ENCODE data around the gene DCXR. TPM values are rescaled to one million over a fixed set of nuclear protein-coding genes. Genes with fewer than 3 reads are reported as not detected.

The DCXR gene
- total and polyA plus RNA-seq, 2 experiments from 2014 or later = 86.9 to 137 TPM

DNA sequence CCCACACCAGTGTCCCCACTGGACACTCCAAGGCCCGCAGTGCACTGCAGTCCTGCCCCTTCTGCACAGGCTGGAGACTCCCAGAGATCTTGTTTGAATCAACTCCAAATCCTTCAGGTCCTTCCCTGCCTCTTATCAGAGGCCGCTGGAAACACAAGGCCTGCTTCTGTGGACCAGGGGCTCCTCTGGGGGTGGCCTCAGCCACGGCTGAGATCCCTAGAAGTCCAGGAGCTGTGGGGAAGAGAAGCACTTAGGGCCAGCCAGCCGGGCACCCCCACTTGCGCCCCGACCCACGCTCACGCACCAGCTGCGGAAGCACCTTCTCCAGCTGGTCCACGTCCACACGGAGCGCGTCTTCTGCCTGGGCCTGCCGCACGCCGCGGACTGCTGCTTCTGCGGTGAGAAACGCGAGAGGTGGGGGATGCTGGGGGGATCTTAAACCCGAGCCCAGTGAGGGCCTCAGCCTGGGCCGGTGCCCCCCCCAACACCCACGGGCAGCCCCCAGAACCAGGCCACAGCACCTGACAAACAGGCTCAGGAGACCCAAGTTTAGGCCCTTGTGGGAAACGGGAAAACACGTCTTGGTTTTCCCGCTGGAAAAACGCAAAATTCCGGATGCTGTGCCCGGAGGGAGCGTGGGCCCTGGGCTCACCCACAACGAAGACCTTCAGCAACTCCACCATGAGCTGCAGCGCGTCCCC is 18.4 kb downstream of the DCXR start (continued):
- TF ChIP-seq, protein P1, sequence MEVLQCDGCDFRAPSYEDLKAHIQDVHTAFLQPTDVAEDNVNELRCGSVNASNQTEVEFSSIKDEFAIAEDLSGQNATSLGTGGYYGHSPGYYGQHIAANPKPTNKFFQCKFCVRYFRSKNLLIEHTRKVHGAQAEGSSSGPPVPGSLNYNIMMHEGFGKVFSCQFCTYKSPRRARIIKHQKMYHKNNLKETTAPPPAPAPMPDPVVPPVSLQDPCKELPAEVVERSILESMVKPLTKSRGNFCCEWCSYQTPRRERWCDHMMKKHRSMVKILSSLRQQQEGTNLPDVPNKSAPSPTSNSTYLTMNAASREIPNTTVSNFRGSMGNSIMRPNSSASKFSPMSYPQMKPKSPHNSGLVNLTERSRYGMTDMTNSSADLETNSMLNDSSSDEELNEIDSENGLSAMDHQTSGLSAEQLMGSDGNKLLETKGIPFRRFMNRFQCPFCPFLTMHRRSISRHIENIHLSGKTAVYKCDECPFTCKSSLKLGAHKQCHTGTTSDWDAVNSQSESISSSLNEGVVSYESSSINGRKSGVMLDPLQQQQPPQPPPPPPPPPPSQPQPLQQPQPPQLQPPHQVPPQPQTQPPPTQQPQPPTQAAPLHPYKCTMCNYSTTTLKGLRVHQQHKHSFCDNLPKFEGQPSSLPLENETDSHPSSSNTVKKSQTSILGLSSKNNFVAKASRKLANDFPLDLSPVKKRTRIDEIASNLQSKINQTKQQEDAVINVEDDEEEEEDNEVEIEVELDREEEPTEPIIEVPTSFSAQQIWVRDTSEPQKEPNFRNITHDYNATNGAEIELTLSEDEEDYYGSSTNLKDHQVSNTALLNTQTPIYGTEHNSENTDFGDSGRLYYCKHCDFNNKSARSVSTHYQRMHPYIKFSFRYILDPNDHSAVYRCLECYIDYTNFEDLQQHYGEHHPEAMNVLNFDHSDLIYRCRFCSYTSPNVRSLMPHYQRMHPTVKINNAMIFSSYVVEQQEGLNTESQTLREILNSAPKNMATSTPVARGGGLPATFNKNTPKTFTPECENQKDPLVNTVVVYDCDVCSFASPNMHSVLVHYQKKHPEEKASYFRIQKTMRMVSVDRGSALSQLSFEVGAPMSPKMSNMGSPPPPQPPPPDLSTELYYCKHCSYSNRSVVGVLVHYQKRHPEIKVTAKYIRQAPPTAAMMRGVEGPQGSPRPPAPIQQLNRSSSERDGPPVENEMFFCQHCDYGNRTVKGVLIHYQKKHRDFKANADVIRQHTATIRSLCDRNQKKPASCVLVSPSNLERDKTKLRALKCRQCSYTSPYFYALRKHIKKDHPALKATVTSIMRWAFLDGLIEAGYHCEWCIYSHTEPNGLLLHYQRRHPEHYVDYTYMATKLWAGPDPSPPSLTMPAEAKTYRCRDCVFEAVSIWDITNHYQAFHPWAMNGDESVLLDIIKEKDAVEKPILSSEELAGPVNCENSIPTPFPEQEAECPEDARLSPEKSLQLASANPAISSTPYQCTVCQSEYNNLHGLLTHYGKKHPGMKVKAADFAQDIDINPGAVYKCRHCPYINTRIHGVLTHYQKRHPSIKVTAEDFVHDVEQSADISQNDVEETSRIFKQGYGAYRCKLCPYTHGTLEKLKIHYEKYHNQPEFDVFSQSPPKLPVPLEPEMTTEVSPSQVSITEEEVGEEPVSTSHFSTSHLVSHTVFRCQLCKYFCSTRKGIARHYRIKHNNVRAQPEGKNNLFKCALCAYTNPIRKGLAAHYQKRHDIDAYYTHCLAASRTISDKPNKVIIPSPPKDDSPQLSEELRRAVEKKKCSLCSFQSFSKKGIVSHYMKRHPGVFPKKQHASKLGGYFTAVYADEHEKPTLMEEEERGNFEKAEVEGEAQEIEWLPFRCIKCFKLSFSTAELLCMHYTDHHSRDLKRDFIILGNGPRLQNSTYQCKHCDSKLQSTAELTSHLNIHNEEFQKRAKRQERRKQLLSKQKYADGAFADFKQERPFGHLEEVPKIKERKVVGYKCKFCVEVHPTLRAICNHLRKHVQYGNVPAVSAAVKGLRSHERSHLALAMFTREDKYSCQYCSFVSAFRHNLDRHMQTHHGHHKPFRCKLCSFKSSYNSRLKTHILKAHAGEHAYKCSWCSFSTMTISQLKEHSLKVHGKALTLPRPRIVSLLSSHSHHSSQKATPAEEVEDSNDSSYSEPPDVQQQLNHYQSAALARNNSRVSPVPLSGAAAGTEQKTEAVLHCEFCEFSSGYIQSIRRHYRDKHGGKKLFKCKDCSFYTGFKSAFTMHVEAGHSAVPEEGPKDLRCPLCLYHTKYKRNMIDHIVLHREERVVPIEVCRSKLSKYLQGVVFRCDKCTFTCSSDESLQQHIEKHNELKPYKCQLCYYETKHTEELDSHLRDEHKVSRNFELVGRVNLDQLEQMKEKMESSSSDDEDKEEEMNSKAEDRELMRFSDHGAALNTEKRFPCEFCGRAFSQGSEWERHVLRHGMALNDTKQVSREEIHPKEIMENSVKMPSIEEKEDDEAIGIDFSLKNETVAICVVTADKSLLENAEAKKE (CRISPR knock-in tag; IDR thresholded peaks at IDR 0.05) = no peak
- TF ChIP-seq STAT1 (IDR thresholded peaks at IDR 0.05; ENCODE audit: unreplicated experiment) (no peak), NANOG (IDR thresholded peaks at IDR 0.05; ENCODE audit: borderline replicate concordance) (no peak)

DNA sequence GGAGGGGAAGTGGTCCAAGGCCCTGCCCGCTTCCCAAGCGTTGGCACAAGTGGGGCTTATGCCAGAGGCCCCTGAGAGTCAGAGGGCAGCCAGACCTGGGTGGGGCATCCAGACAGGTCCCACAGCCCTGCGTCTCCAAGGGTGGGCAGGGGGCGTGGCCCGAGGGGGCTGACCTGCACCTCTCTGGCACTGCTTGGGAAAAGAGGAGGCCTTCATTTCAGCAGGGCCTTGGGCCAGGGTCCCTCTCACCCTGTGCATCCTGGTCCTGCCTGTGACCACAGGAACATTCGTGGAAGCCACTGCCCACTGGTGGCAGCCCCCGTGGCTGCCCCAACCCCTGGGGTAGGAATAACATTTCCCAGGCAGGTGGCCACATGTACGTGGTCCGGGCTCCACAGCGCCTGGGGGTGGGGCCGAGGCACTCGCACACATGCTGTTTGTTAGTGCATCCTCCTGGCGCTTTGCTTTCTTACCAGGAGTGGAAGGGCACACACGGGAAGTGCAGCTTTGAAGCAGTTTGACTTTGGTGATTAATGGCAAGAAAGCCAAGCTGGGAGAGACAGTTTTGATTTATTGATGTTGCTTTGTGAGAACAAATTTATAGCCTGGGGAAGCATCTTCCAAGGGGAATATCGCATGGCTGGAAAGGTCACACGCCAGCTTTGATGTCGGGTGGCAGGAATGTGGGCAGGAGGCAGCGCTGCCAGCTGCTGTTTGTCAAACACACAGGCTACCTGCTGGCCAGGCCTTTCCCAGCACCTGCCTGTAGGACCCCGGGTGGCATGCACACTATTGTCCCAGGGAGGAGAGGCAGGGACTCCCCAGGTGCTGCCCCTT is 19.1 kb downstream of the DCXR start:
- Mint-ChIP-seq H3K27me3 (ENCODE audit: insufficient read depth, low read depth, poor library complexity) (peaks cover 17% of the 10 kb centered on the region), H3K4me3 (no peak overlapping the region; the same call in 2 of the 3 replicates), H3K9me3 (no peaks in the 10 kb centered on the region), H3K36me3 (ENCODE audit: low read depth) (peaks cover 6% of the 10 kb centered on the region; the same call in 1 of the 3 replicates), H3K27ac (no peak overlapping the region), H3K4me1 (peaks cover 5% of the 10 kb centered on the region; the same call in 2 of the 3 replicates)
- no peak for ATAC-seq
- no peak overlapping the region for H2AFZ ChIP-seq
- no peak for TF ChIP-seq STAT1 (IDR thresholded peaks at IDR 0.05; ENCODE audit: unreplicated experiment)
- TF ChIP-seq ZNF331 (CRISPR knock-in tag; IDR thresholded peaks at IDR 0.05; ENCODE audit: low read depth) = no peak
- no peak for TF ChIP-seq EZH2 (IDR thresholded peaks at IDR 0.05; ENCODE audit: low read depth, unreplicated experiment)
- TF ChIP-seq, protein P2, sequence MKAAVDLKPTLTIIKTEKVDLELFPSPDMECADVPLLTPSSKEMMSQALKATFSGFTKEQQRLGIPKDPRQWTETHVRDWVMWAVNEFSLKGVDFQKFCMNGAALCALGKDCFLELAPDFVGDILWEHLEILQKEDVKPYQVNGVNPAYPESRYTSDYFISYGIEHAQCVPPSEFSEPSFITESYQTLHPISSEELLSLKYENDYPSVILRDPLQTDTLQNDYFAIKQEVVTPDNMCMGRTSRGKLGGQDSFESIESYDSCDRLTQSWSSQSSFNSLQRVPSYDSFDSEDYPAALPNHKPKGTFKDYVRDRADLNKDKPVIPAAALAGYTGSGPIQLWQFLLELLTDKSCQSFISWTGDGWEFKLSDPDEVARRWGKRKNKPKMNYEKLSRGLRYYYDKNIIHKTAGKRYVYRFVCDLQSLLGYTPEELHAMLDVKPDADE (IDR thresholded peaks at IDR 0.05) = no peak
- no peak for TF ChIP-seq JUNB (IDR thresholded peaks at IDR 0.05; ENCODE audit: unreplicated experiment)
- TF ChIP-seq, protein P3, sequence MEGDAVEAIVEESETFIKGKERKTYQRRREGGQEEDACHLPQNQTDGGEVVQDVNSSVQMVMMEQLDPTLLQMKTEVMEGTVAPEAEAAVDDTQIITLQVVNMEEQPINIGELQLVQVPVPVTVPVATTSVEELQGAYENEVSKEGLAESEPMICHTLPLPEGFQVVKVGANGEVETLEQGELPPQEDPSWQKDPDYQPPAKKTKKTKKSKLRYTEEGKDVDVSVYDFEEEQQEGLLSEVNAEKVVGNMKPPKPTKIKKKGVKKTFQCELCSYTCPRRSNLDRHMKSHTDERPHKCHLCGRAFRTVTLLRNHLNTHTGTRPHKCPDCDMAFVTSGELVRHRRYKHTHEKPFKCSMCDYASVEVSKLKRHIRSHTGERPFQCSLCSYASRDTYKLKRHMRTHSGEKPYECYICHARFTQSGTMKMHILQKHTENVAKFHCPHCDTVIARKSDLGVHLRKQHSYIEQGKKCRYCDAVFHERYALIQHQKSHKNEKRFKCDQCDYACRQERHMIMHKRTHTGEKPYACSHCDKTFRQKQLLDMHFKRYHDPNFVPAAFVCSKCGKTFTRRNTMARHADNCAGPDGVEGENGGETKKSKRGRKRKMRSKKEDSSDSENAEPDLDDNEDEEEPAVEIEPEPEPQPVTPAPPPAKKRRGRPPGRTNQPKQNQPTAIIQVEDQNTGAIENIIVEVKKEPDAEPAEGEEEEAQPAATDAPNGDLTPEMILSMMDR (conservative IDR thresholded peaks at IDR 0.05; ENCODE audit: low read depth in 2 of 2) = no peak
- no peak overlapping the region for H3K4me2 ChIP-seq
- H3K36me3 ChIP-seq (ENCODE audit: insufficient read depth) = no peaks in the 10 kb centered on the region
- 0 out of 2 replicates have a peak overlapping the region, but pooled peaks have one; percentile 80 for H3K27ac ChIP-seq (ENCODE audit: low read depth)
- H3F3A ChIP-seq (replicated peaks; ENCODE audit: low read depth) = peaks cover 8% of the 10 kb centered on the region; the same call in 1 of the 2 replicates
- no peaks in the 10 kb centered on the region for H3K27me3 ChIP-seq (ENCODE audit: insufficient read depth)
- no peak overlapping the region for H3K4me3 ChIP-seq
- no peaks in the 10 kb centered on the region for H3K9me2 ChIP-seq (ENCODE audit: insufficient read depth)
- H4K20me1 ChIP-seq (replicated peaks; ENCODE audit: insufficient read depth) = peaks cover 3% of the 10 kb centered on the region
- no peak for DNase-seq (ENCODE audit: low spot score)
- peaks cover 15% of the 10 kb centered on the region for H3K79me2 ChIP-seq (replicated peaks; ENCODE audit: insufficient read depth)
- peaks cover 5% of the 10 kb centered on the region; the same call in 1 of the 2 replicates for H3K4me1 ChIP-seq (ENCODE audit: insufficient read depth)

Measured in GM23338 (cell line).